ENCODE data around the gene PARP8. TPM values are rescaled to one million over a fixed set of nuclear protein-coding genes. Genes with fewer than 3 reads are reported as not detected.

PARP8 gene
- total and polyA plus RNA-seq, 2 of the 8 experiments (the other 6 are each of a cell fraction or from before 2014, with no cell fraction given): 16.6 to 30.6 TPM

DNA sequence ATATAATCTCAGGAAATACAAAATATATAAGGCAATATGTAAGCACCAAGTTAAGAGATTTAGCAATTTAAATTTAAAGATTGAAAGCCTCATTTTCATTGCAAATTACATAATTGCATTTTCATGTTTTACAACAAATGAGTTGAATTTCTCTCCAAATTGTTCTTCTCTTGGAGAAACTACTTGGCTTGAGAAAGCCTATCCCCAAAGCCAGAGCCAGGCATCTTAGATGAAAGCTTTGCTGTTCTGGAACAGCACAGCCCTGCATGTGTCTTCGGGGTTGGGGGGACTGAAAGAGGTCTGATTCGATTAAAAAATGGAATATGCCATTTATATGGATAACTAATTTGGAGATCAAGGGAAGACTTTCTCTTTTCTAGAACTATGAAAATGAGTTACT lies 212.0 kb downstream of the PARP8 start:
- ChIA-PET CTCF (ENCODE audit: partially characterized antibody) (no interaction called here), POLR2A (ENCODE audit: partially characterized antibody) (no interaction called here)
- no peak for FAIRE-seq

More for the DNA sequence above, 212.0 kb downstream of the PARP8 start:
- Histone ChIP-seq H2BK120ac (replicated peaks; ENCODE audit: low read depth, low read length) (no peak overlapping the region), H3K4me2 (ENCODE audit: insufficient read depth in 1 of 2, low read depth in 2 of 2, low read length in 2 of 2) (no peak overlapping the region), H3K79me1 (ENCODE audit: low read depth, low read length) (no peaks in the 10 kb centered on the region), H4K91ac (replicated peaks; ENCODE audit: insufficient read length, low read length) (no peak overlapping the region), H2AFZ (ENCODE audit: low read length) (no peak overlapping the region), H3K18ac (ENCODE audit: extremely low read depth, low read length) (no peak overlapping the region), H3K36me3 (ENCODE audit: control insufficient read depth in 2 of 4, insufficient read depth in 4 of 4, low read length in 3 of 4) (no peaks in the 10 kb centered on the region), H2BK12ac (ENCODE audit: low read depth, low read length) (no peak overlapping the region), H3K27ac (ENCODE audit: low read depth, low read length) (no peak overlapping the region), H3K9me3 (ENCODE audit: insufficient read depth in 2 of 2, low read depth in 1 of 2, low read length in 1 of 2) (no peaks in the 10 kb centered on the region), H2AK5ac (ENCODE audit: low read depth, low read length) (no peak overlapping the region), H3K4ac (replicated peaks; ENCODE audit: insufficient read length, low read depth, low read length) (no peak overlapping the region), H3K23ac (ENCODE audit: insufficient read length) (no peak overlapping the region), H4K20me1 (replicated peaks in 1 of 2; ENCODE audit: control insufficient read depth in 1 of 2, insufficient read depth in 2 of 2, low read length in 2 of 2) (no peaks in the 10 kb centered on the region), H3K4me3 (ENCODE audit: extremely low read depth in 1 of 4, insufficient read depth in 2 of 4, low read depth in 3 of 4, low read length in 4 of 4) (no peak overlapping the region), H3K23me2 (ENCODE audit: low read depth, low read length) (no peaks in the 10 kb centered on the region), H3K27me3 (replicated peaks in 1 of 4; ENCODE audit: control insufficient read depth in 3 of 4, extremely low read depth in 1 of 4, insufficient read depth in 3 of 4, low read length in 3 of 4) (no peaks in the 10 kb centered on the region), H2BK15ac (ENCODE audit: low read length) (no peak overlapping the region), H4K8ac (ENCODE audit: extremely low read depth, insufficient read depth, low read length) (no peak overlapping the region), H3K79me2 (ENCODE audit: control insufficient read depth in 1 of 2, insufficient read depth in 2 of 2, low read length in 2 of 2) (no peaks in the 10 kb centered on the region), H3K14ac (ENCODE audit: insufficient read length) (no peak overlapping the region), H3K56ac (replicated peaks; ENCODE audit: insufficient read length, low read depth, low read length) (no peak overlapping the region), H2BK20ac (ENCODE audit: low read length) (no peak overlapping the region), H2BK5ac (ENCODE audit: low read depth, low read length) (no peak overlapping the region), H4K5ac (ENCODE audit: insufficient read length, low read depth, low read length) (no peak overlapping the region), H3K9ac (replicated peaks in 1 of 4; ENCODE audit: extremely low read depth in 1 of 4, low read depth in 3 of 4, low read length in 3 of 4) (no peak overlapping the region), H3K4me1 (replicated peaks in 1 of 4; ENCODE audit: control insufficient read depth in 3 of 4, insufficient read depth in 4 of 4, low read length in 3 of 4) (no peaks in the 10 kb centered on the region)
- TF ChIP-seq, protein P1, sequence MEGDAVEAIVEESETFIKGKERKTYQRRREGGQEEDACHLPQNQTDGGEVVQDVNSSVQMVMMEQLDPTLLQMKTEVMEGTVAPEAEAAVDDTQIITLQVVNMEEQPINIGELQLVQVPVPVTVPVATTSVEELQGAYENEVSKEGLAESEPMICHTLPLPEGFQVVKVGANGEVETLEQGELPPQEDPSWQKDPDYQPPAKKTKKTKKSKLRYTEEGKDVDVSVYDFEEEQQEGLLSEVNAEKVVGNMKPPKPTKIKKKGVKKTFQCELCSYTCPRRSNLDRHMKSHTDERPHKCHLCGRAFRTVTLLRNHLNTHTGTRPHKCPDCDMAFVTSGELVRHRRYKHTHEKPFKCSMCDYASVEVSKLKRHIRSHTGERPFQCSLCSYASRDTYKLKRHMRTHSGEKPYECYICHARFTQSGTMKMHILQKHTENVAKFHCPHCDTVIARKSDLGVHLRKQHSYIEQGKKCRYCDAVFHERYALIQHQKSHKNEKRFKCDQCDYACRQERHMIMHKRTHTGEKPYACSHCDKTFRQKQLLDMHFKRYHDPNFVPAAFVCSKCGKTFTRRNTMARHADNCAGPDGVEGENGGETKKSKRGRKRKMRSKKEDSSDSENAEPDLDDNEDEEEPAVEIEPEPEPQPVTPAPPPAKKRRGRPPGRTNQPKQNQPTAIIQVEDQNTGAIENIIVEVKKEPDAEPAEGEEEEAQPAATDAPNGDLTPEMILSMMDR (IDR thresholded peaks at IDR 0.05; ENCODE audit: control extremely low read depth in 1 of 3, insufficient read depth in 1 of 3, low read depth in 1 of 3, low read length in 3 of 3): no peak
- TF ChIP-seq CBX5 (IDR thresholded peaks at IDR 0.05; ENCODE audit: low read depth, low read length): no peak
- TF ChIP-seq TCF12 (IDR thresholded peaks at IDR 0.05; ENCODE audit: low read depth, low read length): no peak
- TF ChIP-seq CTBP2 (IDR thresholded peaks at IDR 0.05; ENCODE audit: borderline replicate concordance, insufficient read depth, insufficient read length, low read length): no peak
- no peak for TF ChIP-seq RAD21 (IDR thresholded peaks at IDR 0.05 in 1 of 2, conservative IDR thresholded peaks at IDR 0.05 in 1 of 2; ENCODE audit: low read depth in 2 of 2, low read length in 2 of 2)
- no peak for TF ChIP-seq CREB1 (IDR thresholded peaks at IDR 0.05)
- TF ChIP-seq CHD2 (IDR thresholded peaks at IDR 0.05; ENCODE audit: low read length): no peak
- TF ChIP-seq BCL11A (IDR thresholded peaks at IDR 0.05; ENCODE audit: low read depth in 2 of 2, low read length in 2 of 2): no peak
- TF ChIP-seq TBP (IDR thresholded peaks at IDR 0.05; ENCODE audit: low read depth, low read length): no peak
- TF ChIP-seq SP1 (IDR thresholded peaks at IDR 0.05; ENCODE audit: low read depth, low read length): no peak
- TF ChIP-seq ASH2L (IDR thresholded peaks at IDR 0.05; ENCODE audit: low read length): no peak
- no peak for TF ChIP-seq BACH1 (IDR thresholded peaks at IDR 0.05; ENCODE audit: low read length)
- DNase-seq (ENCODE audit: low read depth in 1 of 2, low spot score in 2 of 2): no peak
- WGBS, 2 experiments (ENCODE audit: extremely low coverage in 1 of 2, insufficient coverage in 1 of 2, insufficient read length in 1 of 2, insufficient replicate concordance in 2 of 2, low coverage in 1 of 2, low lambda C conversion rate in 2 of 2, missing lambda C conversion rate in 1 of 2): 90% methylated on average over 2 of the region's 2 CpGs; no CpG with 5 or more reads in 1 of the 2 experiments

Data from H1 (cell line).